Measurements from ENCODE around the gene ARL4D.
"Not testable (repeated sequence)": the region's sequence is repeated elsewhere in the genome, so short reads cannot be mapped to it uniquely, and the experiment has no call there.

The ARL4D gene

GRCh38 chr17:43375915-43376314 lies 22.9 kb upstream of the ARL4D start:
- H3K4me3 Mint-ChIP-seq; DNase-seq (ENCODE audit: low spot score in 2 of 2); ATAC-seq (replicated peaks; ENCODE audit: extremely low read depth, poor library complexity, severe bottlenecking); H3K4me1 Mint-ChIP-seq; H3K27ac Mint-ChIP-seq (ENCODE audit: low read depth); H3K27me3 Mint-ChIP-seq; H3K9me3 Mint-ChIP-seq; H3K36me3 Mint-ChIP-seq (ENCODE audit: insufficient read depth): not testable (repeated sequence)

DNA sequence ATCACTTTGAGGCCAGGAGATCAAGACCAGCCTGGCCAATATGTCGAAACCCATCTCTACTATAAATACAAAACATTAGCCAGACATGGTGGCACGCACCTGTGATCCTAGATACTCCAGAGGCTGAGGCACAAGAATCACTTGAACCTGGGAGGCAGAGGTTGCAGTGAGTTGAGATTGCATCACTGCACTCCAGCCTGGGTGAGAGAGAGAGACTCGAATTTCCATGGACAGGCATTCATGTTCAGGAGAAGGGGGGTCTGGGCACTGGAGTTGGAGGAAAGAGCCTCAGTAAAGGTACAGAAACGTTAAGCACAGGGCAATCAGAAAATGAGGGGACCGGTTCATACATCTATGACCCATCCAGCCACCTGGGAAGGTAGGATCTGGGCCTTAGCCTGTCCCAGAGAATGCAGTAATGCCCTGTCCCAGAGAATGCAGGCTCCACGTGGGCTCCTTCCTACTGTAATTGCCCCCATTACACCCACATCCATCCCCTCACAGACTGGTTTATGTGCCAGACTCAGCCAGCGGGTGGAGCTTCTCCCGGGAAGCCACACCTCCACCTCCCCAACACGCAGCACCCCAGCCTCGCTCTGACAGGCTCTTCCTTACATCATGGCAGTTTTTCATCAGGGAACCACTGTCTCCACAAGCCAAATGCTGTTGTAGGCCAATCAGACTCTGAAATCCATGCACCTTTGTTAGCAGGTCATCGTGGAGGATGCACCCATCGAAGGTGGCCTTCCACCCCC lies 21.6 kb upstream of the ARL4D start:
- Mint-ChIP-seq H3K27me3 (no peaks in the 10 kb centered on the region), H3K4me3 (no peak overlapping the region), H3K27ac (ENCODE audit: low read depth) (no peak overlapping the region), H3K9me3 (no peaks in the 10 kb centered on the region), H3K36me3 (ENCODE audit: insufficient read depth) (no peaks in the 10 kb centered on the region), H3K4me1 (no peaks in the 10 kb centered on the region)
- ATAC-seq (replicated peaks; ENCODE audit: extremely low read depth, poor library complexity, severe bottlenecking) (no peak), DNase-seq (ENCODE audit: low spot score in 2 of 2) (no peak)

GRCh38 chr17:43378766-43379165 lies 20.0 kb upstream of the ARL4D start:
- DNase-seq (ENCODE audit: low spot score in 2 of 2) (no peak), ATAC-seq (replicated peaks; ENCODE audit: extremely low read depth, poor library complexity, severe bottlenecking) (no peak)
- Mint-ChIP-seq H3K4me3 (no peak overlapping the region), H3K36me3 (ENCODE audit: insufficient read depth) (no peaks in the 10 kb centered on the region), H3K4me1 (no peaks in the 10 kb centered on the region), H3K9me3 (no peaks in the 10 kb centered on the region), H3K27me3 (no peaks in the 10 kb centered on the region), H3K27ac (ENCODE audit: low read depth) (no peak overlapping the region)

GRCh38 chr17:43380307-43380706 lies 18.5 kb upstream of the ARL4D start:
- H3K27ac Mint-ChIP-seq (ENCODE audit: low read depth), result no peak overlapping the region
- no peak overlapping the region for H3K4me3 Mint-ChIP-seq
- ATAC-seq (replicated peaks; ENCODE audit: extremely low read depth, poor library complexity, severe bottlenecking) (no peak), DNase-seq (ENCODE audit: low spot score in 2 of 2) (no peak)
- no peaks in the 10 kb centered on the region for H3K9me3 Mint-ChIP-seq
- no peaks in the 10 kb centered on the region for H3K36me3 Mint-ChIP-seq (ENCODE audit: insufficient read depth)
- H3K4me1 Mint-ChIP-seq, result no peaks in the 10 kb centered on the region
- H3K27me3 Mint-ChIP-seq, result no peaks in the 10 kb centered on the region

- Mint-ChIP-seq H3K4me1 (no peaks in the 10 kb centered on the region), H3K4me3 (no peak overlapping the region), H3K9me3 (no peaks in the 10 kb centered on the region), H3K36me3 (ENCODE audit: insufficient read depth) (peaks cover 2% of the 10 kb centered on the region), H3K27me3 (no peaks in the 10 kb centered on the region), H3K27ac (ENCODE audit: low read depth) (no peak overlapping the region)
- DNase-seq (ENCODE audit: low spot score in 2 of 2), result no peak
- ATAC-seq (replicated peaks; ENCODE audit: extremely low read depth, poor library complexity, severe bottlenecking), result no peak
Observed at GRCh38 chr17:43381204-43381603, 17.6 kb upstream of the ARL4D start.

GRCh38 chr17:43381621-43382020 lies 17.2 kb upstream of the ARL4D start:
- Mint-ChIP-seq H3K27me3 (no peaks in the 10 kb centered on the region), H3K36me3 (ENCODE audit: insufficient read depth) (peaks cover 3% of the 10 kb centered on the region), H3K9me3 (no peaks in the 10 kb centered on the region), H3K27ac (ENCODE audit: low read depth) (no peak overlapping the region), H3K4me1 (no peaks in the 10 kb centered on the region), H3K4me3 (no peak overlapping the region)
- DNase-seq (ENCODE audit: low spot score in 2 of 2), result no peak
- ATAC-seq (replicated peaks; ENCODE audit: extremely low read depth, poor library complexity, severe bottlenecking), result no peak

- H3K36me3 Mint-ChIP-seq (ENCODE audit: insufficient read depth), result peaks cover 3% of the 10 kb centered on the region
- H3K27me3 Mint-ChIP-seq, result no peaks in the 10 kb centered on the region
- H3K27ac Mint-ChIP-seq (ENCODE audit: low read depth), result no peak overlapping the region
- no peaks in the 10 kb centered on the region for H3K4me1 Mint-ChIP-seq
- DNase-seq (ENCODE audit: low spot score in 2 of 2), result no peak
- no peak for ATAC-seq (replicated peaks; ENCODE audit: extremely low read depth, poor library complexity, severe bottlenecking)
- H3K4me3 Mint-ChIP-seq, result no peak overlapping the region
- H3K9me3 Mint-ChIP-seq, result no peaks in the 10 kb centered on the region
Observed at GRCh38 chr17:43382776-43383175, 16.0 kb upstream of the ARL4D start.

GRCh38 chr17:43383372-43383771 lies 15.4 kb upstream of the ARL4D start:
- H3K36me3 Mint-ChIP-seq (ENCODE audit: insufficient read depth), result peaks cover 8% of the 10 kb centered on the region
- H3K4me3 Mint-ChIP-seq, result no peak overlapping the region
- no peaks in the 10 kb centered on the region for H3K9me3 Mint-ChIP-seq
- DNase-seq (ENCODE audit: low spot score in 2 of 2) (no peak), ATAC-seq (replicated peaks; ENCODE audit: extremely low read depth, poor library complexity, severe bottlenecking) (no peak)
- no peak overlapping the region for H3K27ac Mint-ChIP-seq (ENCODE audit: low read depth)
- H3K4me1 Mint-ChIP-seq, result peaks cover 4% of the 10 kb centered on the region
- no peaks in the 10 kb centered on the region for H3K27me3 Mint-ChIP-seq

- Mint-ChIP-seq H3K27me3 (no peaks in the 10 kb centered on the region), H3K4me3 (no peak overlapping the region), H3K9me3 (no peaks in the 10 kb centered on the region), H3K27ac (ENCODE audit: low read depth) (no peak overlapping the region), H3K36me3 (ENCODE audit: insufficient read depth) (peaks cover 13% of the 10 kb centered on the region), H3K4me1 (peaks cover 8% of the 10 kb centered on the region)
- ATAC-seq (replicated peaks; ENCODE audit: extremely low read depth, poor library complexity, severe bottlenecking) (no peak), DNase-seq (ENCODE audit: low spot score in 2 of 2) (no peak)
Observed at GRCh38 chr17:43383826-43384475, 14.8 kb upstream of the ARL4D start.

DNA sequence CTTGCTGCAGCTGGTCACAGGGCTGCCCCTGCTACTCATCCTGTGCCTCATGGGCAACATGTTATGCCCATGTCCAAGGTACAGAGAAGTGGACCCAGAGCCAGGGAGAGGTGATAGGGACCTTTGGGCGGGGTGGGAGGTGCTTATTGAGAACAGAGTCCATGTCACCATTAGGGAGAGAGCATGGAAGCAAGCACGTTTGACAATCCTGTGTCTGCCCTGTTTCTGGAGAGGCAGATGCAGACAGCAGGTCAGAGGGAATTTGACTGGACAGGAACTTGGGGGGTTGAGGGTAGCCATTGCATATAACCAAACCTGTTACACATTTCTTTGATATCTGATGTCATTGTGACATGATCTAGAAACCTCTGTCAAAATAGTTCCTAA lies 14.3 kb upstream of the ARL4D start:
- no peak overlapping the region for H3K27ac Mint-ChIP-seq (ENCODE audit: low read depth)
- no peaks in the 10 kb centered on the region for H3K9me3 Mint-ChIP-seq
- peaks cover 17% of the 10 kb centered on the region for H3K36me3 Mint-ChIP-seq (ENCODE audit: insufficient read depth)
- no peak for ATAC-seq (replicated peaks; ENCODE audit: extremely low read depth, poor library complexity, severe bottlenecking)
- H3K27me3 Mint-ChIP-seq, result no peaks in the 10 kb centered on the region
- H3K4me1 Mint-ChIP-seq, result peaks cover 13% of the 10 kb centered on the region
- no peak for DNase-seq (ENCODE audit: low spot score in 2 of 2)
- H3K4me3 Mint-ChIP-seq, result no peak overlapping the region

DNA sequence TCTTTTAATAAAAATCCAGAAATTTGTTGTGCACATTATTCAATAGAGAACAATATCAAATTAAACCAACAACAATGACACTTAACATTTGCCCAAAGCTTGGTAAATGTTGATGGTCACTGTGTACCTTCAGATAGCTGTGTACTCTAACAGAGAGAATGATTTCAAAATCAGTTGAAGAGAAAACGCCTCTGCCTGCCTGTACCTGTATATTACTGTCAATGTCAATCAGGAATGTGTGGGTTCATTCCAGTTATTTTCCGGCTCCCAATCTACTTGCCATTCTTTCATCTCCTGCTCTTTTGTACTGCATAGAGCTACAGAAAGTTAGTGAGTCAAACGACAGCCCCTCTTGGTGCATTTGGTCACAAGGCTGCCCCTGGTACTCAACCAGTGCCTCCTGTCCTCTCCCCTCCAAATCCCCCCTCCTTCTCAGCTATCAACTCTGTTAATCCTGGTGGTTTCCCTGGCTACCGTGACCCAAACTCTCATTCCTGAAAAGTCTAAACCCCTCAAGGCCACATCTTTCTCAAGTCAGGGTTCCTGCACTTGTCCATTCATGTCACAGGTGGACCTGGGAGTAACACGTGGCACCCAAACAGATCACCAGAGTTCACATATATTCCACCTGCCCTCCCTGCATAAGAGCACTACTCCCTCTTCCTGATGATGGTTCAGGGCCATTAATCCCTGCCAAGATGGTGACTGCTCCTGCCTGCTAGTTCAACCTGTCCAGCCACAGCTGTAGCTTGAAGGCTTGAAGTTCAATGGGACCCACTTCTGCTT lies 13.6 kb upstream of the ARL4D start:
- Mint-ChIP-seq H3K9me3 (no peaks in the 10 kb centered on the region), H3K27ac (ENCODE audit: low read depth) (no peak overlapping the region), H3K4me3 (no peak overlapping the region), H3K36me3 (ENCODE audit: insufficient read depth) (peaks cover 22% of the 10 kb centered on the region), H3K27me3 (no peaks in the 10 kb centered on the region), H3K4me1 (peaks cover 21% of the 10 kb centered on the region)
- DNase-seq (ENCODE audit: low spot score in 2 of 2), result no peak
- ATAC-seq (replicated peaks; ENCODE audit: extremely low read depth, poor library complexity, severe bottlenecking), result no peak

- Mint-ChIP-seq H3K9me3 (no peaks in the 10 kb centered on the region), H3K27ac (ENCODE audit: low read depth) (peak overlapping the region; percentile 97), H3K4me1 (peaks cover 21% of the 10 kb centered on the region), H3K27me3 (no peaks in the 10 kb centered on the region), H3K4me3 (peak overlapping the region; percentile 91), H3K36me3 (ENCODE audit: insufficient read depth) (peaks cover 22% of the 10 kb centered on the region)
- DNase-seq (ENCODE audit: low spot score in 2 of 2) (peak; percentile 88 to 90), ATAC-seq (replicated peaks; ENCODE audit: extremely low read depth, poor library complexity, severe bottlenecking) (peak; percentile 68)
Observed at GRCh38 chr17:43388359-43389045, 10.3 kb upstream of the ARL4D start.
